Measurements from ENCODE around the gene SCN8A.
"Not testable (repeated sequence)": the region's sequence is repeated elsewhere in the genome, so short reads cannot be mapped to it uniquely, and the experiment has no call there.

SCN8A gene

DNA sequence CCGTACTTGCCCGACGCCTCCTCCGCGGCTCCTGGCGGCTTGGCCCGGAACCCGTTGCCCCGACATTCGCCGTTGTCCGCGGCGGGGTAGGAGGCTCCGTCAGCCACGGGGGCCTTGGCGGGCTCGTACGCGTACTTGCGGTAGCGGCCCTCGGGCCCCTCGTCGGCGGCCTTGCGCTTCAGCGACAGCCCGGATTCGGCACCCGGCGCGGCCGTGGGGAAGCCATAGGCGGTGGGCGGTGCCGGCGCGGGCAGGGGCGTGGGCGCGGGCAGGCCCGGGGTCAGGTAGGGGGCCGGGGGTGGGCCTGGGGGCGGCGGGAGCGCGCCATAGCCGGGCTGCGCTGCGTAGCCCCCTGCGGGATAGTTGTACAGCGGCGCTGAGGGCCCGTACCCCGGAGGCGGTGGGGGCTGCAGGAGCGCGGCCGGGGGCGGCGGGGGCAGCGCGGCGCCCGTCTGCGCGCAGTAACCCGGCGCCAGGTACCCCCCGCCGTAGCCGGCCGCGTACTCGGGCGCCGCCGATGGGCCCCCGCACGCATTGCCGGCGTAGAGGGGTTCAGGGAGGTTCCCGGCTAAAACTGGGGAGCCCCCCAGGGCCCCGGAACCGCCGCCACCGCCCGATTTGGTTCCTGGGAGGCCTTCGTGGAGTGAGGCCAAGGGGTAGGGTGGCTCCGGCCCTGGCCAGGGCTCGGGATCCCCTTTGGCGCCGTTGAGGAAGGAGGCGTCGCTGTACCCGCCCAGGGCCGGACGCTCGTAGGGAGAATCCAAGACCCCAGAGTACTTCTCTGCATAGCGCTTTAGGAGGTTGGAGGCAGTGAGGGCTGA lies 230.6 kb downstream of the SCN8A start:
- no peak for DNase-seq (ENCODE audit: low read depth)
- H3K4me3 ChIP-seq (ENCODE audit: low read depth, low read length) = peak overlapping the region; percentile 55

DNA sequence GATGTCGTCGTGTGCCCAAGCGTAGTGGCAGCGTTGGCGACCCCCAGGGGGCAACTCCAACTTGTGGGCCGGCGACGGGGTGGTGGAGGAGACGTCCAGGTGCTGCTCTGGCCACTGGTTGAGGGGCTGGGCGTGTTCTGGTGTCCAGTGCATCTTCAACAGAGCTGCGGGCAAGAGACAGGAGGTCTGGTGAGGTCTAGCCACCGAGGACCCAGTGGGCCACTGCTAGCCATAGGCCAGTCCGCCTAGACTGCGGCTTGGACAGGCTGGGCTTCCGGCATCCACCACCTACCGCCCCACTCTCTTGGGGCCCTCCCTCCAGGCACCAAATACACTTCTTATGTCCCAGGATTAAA lies 231.2 kb downstream of the SCN8A start:
- H3K4me3 ChIP-seq (ENCODE audit: low read depth, low read length) = peak overlapping the region; percentile 55
- DNase-seq (ENCODE audit: low read depth) = no peak

DNA sequence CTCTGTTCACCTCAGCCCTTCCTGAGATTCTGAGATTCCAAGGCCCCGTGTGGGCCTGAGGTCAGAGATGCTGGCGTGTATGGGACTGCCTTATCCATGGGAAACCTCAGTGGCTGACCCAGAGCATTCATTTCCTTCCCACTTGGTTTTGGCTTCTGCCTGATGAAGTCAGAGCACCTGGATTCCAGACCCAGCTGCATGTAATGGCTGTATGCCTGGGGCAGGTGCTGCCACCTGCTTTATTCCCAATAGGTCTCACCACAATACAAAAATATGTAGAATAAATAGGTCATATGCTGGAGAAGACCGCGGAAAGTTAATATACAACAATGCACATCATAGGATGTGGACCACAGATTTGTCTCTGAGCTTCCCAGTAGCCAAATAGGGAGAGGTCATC lies 231.9 kb downstream of the SCN8A start:
- H3K4me3 ChIP-seq (ENCODE audit: low read depth, low read length) = no peak overlapping the region
- no peak for DNase-seq (ENCODE audit: low read depth)

DNA sequence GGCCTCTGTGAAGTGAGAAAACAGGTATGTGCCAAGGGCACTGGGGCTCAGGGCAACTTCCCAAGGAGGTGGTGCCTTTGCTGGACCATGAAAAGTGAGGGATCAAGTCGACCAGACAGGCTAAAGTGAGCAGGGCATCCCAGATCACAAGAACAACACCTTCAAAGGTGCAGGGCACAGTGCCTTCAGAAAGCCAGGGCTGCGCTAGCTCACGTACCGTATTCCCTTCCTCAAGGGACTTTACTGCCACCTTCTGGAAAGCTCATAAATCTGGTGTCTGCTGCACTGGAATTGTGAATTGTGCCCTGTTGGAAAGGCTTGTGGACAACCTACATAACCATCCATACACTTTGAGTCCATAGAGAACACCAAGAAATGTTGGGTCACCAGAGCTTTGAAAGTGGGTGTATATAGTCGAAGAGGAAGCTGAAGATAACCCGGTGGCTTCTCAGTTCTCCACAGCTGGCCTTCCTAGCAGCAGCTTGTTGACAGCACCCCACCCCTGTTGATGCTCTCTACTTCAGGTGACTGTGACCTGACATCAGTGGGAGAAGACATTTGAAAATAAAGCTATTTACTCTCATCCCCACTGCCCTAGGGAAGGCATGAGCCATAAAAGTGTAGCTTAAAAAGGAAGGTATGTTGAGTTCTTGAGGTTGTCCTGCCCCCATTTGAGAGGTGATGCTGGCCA lies 233.0 kb downstream of the SCN8A start:
- DNase-seq (ENCODE audit: low read depth) = no peak
- H3K4me3 ChIP-seq (ENCODE audit: low read depth, low read length) = no peak overlapping the region

DNA sequence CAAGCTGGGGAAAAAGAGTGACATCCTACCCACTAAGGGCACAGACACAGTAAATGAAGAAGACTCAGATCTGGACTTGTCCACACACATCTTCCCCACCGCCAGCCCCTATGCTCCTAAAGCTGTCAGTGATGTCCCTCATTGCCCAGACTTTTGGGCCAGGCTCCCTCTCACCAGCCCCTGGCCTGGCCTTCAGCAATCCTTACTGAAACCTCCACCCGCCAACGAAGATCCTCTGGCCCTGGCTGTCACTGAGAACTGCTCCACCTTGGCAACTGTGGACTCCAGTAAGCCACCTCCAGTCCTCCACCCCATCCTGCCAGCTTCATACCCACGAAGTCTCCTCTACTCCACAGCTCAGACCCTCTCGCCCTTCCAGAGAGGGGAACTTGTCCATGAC lies 234.2 kb downstream of the SCN8A start:
- no peak for DNase-seq (ENCODE audit: low read depth)
- no peak overlapping the region for H3K4me3 ChIP-seq (ENCODE audit: low read depth, low read length)

DNA sequence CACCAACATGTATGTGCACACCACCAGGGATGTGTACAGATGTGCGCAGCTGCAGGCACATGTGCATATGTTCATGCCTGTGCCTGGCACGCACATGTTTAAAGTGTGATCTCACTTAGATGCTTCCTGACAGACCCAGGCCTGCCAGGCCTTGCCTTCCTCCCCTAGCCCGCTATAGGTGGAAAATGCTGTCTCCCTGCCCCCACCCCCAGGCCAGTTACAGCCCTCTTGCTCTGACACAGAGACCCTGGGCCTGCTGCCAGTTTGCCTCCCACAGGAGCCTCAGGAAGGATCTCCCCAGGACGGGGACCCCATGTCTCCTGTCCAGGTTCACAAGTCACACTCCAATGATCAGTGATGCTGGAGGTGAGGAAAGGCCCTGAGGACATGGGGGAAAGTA lies 235.8 kb downstream of the SCN8A start:
- H3K4me3 ChIP-seq (ENCODE audit: low read depth, low read length) = no peak overlapping the region
- DNase-seq (ENCODE audit: low read depth) = no peak

DNA sequence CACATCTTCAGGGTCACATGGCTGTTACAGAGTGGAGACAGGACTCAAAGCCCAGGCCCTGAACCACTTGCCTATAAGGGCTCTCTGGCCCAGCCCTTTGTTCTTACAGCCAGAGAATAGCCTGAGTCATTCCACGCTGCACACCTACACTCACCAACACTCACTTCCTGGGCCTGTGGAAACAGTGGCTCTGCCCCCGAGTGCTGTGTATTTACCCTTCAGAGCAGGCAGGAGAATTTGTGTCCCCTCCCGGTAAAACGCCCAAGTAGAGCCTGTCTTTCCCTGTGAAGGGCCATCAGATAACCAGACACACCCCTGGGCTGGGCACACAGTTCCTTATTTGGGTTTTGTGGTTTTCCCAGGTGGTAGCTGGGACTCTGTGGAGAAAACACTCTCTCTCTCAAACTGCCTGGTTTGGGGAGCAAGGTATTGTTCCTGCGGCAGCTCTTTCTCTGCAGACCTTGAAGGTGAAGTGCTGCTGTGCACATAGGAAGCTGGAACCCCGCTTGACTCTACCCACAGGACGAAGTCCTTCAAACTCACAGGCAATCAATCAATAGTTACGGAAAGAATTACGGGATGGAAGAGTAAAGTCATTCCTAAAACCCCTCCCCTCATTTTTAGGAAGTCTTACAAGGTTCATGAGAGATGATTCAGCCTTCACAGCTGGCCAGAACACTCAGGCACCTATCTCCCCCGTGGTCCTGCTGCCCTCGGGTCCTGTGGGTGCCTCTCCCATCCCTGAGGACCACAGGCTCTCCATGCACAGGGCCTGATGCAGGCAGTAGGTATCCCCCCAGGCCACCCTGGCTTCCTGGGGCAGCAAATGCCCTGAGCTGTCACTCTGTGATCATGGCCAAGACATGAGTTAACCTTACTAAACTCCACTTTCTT lies 237.1 kb downstream of the SCN8A start:
- no peak for DNase-seq (ENCODE audit: low read depth)

DNA sequence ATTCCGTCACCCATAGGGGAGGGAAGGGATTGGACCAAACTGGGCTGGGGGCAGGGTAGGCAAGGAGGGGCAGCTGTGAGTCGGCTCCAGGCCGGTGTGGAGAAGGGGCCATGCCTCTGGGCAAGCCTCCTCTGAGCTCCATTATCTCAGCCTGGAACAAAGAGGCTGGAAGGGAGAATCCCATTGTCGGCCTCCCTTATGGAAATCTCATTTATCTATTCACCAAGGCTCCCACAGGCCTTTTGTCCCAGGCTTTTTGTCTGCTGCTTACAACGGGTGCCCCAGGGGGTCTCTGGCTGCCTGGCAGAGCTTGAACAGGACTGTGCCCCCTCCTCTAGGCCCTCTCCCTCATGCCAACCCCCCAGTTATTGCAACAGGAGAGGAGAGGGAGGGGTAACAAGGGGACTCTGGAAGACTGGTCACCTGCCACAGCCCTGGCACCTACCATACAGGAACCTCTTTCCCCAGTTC lies 238.0 kb downstream of the SCN8A start:
- H3K4me3 ChIP-seq (ENCODE audit: low read depth, low read length) = no peak overlapping the region
- DNase-seq (ENCODE audit: low read depth) = no peak

More for the DNA sequence above, 237.1 kb downstream of the SCN8A start:
- no peak overlapping the region for H3K4me3 ChIP-seq (ENCODE audit: low read depth, low read length)

DNA sequence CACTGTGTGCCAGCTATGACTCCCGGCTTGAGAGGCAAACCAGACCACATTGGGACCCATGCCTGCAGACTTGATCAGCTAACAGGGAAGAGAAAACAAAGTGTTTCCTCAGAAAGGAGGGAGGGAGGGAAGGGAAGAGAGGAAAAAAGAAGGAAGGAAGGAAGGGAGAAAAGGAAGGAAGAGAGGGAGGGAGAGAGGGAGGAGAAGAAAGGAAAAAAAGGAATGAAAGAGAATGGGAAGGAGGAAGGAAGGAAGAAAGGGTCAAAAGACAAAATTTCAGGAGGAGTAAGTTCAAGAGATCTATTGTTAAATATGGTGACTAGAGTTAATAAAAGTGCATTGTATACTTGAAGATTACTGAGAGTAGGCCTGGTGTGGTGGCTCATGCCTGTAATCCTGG lies 238.6 kb downstream of the SCN8A start:
- no peak overlapping the region for H3K4me3 ChIP-seq (ENCODE audit: low read depth, low read length)
- no peak for DNase-seq (ENCODE audit: low read depth)

DNA sequence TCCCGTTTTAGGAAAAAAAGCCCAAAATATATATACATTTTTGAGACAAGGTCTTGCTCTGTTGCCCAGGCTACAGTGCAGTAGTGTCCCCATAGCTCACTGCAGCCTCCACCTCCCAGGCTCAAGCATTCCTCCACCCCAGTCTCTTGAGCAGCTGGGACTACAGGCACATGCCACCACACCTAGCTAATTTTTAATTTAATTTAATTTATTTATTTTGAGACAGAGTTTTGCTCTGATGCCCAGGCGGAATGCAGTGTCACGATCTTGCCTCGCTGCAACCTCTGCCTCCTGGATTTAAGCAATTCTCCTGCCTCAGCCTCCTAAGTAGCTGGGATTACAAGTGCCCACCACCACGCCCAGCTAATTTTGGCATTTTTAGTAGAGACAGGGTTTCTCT lies 240.8 kb downstream of the SCN8A start:
- not testable (repeated sequence) for H3K4me3 ChIP-seq (ENCODE audit: low read depth, low read length); DNase-seq (ENCODE audit: low read depth)

DNA sequence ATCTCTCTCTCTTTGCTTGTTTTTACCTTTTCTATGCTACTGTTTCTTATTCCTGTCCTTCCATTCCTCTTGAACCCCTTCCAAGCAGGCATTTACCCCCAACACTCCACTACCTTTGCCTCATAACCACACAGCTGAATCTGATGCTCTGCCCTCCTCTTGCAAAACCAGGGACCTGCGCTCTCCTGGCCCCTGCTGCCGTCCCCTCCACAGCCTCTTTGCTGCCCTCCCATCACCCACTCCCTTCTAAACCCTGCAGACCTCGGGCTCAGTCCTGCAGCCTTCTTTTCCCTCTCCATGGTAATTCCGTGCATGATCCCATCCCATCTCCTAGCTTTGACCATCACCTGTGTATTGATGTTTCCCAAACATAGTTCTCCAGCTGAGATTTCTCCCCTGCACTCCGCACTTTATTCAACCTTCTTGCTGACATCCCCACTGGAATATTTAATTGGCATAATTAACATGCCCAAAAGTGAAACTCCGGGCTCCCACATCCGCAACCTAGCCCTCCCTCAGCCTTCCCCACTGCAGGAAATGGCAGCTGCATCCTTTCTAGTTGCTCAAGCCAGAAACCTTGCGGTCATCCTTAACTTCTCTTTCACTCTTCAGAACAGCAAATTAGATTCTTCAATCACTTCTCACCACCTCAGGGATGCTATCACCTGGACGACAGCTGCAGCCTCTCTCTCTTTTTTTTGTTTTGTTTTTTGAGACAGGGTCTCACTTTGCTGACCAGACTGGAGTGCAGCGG lies 241.5 kb downstream of the SCN8A start:
- DNase-seq (ENCODE audit: low read depth) = no peak
- no peak overlapping the region for H3K4me3 ChIP-seq (ENCODE audit: low read depth, low read length)

DNA sequence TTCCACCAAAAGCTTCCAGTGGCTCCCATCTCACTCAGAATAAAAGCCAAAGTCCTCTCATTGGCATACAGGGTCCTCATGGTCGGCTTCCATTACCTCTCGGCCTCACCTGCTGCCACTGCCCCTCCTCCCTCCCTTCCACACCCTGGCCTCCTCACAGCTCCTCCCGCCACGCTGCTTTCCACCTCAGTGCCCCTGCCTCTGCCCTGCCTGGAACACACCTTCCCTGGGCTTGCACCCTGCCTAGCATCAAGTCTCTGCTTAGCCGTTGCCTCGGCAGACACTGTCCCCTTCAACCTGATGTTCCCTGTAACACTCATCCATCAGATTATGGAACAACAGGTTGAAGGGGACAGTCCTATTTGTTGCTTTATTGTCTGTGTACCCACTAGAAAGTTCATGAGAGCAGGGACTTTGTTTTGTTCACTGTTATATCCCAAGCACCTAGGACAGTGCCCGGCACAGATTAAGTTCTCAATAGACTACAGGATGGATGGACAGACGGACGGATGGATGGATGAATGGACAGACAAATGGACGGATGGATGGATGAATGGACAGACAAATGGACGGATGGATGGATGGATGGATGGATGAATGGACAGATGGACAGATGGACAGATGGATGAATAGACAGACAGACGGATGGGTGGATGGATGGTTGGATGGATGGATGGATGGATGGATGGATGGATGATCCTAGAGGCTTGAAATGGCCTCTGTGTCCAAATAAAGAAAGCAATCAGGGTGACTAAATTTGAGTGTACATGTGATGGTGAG lies 242.6 kb downstream of the SCN8A start:
- DNase-seq (ENCODE audit: low read depth) = no peak
- no peak overlapping the region for H3K4me3 ChIP-seq (ENCODE audit: low read depth, low read length)

DNA sequence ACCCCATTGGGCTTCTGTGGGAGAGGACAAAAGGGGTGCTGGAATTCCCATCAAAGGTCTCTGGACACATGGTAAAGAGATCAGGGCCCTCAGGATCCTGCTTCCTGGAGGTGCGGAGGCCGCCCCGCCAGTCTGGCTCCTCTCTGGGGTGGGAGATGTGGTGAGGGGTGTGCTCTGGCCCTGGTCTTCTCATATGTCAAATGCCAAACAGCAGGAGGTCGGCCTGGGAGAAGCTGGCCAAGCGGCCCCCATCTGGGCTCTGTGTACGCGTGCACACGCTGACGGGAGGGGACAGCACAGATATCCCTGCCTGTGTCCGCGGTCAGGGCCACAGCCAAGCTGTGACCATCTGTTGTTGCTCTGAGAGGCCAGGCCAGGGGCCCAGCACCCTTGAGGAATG lies 243.4 kb downstream of the SCN8A start:
- DNase-seq (ENCODE audit: low read depth) = no peak

DNA sequence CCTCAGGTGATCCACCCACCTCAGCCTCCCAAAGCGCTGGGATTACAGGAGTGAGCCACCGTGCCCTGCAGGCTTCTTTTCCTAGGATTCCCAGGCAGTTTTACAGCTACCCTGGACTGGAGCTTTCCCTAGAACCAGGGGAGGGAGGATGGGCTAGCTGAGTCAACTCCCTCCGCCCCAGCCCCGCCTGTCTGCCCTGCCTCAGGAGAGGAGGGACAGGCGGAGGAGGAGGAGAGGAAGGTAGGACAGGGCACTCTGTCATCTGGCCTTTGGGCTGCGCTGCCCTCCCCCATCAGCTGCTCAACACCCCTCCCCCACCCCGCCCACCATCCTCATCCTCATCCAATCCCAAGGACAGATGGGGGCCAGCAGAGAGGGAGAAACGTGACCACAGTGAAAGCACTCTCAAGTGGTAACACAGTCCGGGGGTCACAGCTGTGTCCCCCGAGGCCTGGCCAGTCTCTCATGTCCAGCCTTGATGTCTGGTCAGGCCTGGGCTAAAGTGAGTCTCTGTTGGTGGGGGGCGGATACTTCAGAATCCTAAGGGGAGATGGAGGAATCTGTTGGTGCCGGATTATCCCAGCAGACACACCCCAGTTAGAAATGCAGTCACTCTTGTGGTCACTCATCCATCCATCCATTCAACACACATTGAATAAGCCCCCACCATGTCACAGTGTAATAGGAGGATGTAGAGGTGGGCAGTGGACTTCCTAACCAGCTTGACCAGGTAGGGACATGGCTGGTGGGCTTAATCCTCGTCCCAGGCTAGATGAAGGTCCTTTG lies 245.2 kb downstream of the SCN8A start:
- no peak for DNase-seq (ENCODE audit: low read depth)
- no peak overlapping the region for H3K4me3 ChIP-seq (ENCODE audit: low read depth, low read length)

More for the DNA sequence above, 243.4 kb downstream of the SCN8A start:
- no peak overlapping the region for H3K4me3 ChIP-seq (ENCODE audit: low read depth, low read length)

DNA sequence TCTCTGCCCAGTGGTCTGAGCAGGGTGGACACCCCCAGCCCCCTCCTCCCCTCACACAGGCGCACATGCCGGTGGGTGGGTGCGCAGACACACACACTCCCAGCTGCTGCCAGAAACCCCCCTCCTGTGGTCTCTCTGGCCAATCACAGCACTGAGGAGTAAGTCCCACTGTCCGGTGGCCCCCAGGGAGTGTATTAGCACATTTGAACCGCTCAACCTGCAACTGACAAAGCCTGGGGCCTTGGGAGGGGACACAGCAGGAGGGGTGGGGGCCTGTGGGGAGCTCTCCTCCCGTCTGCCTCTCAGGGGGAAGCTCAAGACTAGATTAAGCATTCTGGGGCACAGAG lies 245.8 kb downstream of the SCN8A start:
- no peak overlapping the region for H3K4me3 ChIP-seq (ENCODE audit: low read depth, low read length)
- DNase-seq (ENCODE audit: low read depth) = no peak

DNA sequence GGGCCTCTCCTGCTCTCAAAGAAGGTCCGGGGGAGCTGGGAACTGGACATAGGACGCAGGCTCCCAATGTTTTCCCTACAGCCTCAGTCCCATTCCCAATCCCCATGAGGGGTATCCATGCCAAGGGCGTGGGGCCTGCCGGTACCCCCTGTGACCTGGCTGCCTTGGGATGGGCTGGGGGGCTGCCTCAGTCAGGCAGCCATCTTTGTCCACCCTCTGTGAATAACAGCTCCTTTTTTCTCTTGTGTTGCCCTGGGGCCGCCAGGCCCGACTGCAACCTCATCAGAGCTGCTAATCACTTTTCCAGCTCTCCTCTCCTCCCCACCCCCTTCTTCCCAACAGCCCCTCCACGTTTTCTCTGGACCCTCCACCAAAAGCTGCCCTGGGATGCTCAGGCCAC lies 246.3 kb downstream of the SCN8A start:
- no peak for DNase-seq (ENCODE audit: low read depth)
- no peak overlapping the region for H3K4me3 ChIP-seq (ENCODE audit: low read depth, low read length)

DNA sequence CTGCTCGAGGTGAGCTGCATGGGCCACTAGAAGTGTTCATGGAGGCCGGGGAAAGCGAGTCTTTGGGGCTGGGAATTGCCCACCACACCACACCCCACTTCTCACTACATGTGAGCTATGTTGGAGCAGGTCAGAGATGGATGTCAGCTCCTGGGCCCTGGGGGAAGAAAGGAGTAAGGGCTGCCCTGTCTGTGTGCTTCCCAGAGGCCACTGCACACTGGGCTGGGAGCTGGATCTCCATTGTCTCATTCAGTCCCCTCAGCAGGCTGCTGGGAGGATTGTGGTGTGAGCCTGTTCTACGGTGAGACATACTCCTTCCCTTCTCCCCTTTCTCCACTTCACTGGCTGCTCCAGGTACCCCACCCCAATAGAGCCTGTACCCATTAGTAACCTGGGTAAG lies 247.0 kb downstream of the SCN8A start:
- no peak overlapping the region for H3K4me3 ChIP-seq (ENCODE audit: low read depth, low read length)
- no peak for DNase-seq (ENCODE audit: low read depth)

DNA sequence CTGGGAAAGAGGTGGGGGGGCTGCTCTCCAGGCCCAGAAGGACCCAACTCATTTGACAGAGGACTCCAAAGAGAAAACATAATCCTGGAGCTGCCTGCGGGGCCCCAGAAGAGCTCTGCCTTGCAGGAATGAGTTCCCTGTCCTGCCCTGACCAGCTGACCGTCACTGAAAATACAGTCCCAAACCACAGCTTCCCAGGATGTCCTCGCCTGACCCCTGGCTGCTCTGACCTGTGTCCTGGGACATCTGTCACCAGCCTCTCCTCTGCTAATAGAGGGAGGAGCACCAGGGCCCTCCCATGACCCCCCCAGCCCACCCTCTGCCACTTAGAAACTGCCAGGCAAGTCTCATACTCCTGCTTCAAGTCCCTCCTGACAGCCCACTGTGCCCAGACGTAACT lies 247.7 kb downstream of the SCN8A start:
- DNase-seq (ENCODE audit: low read depth) = no peak
- no peak overlapping the region for H3K4me3 ChIP-seq (ENCODE audit: low read depth, low read length)

All from skeletal muscle cell (primary cell).